Gastrocnemius medialis (tissue), 4 donors: Measurements from ENCODE around the gene RASGRP1. TPM values are rescaled to one million over a fixed set of nuclear protein-coding genes. Genes with fewer than 3 reads are reported as not detected.

Experiments used
- ATAC-seq, 2 donors: fragments of 150-250 bp; one replicate each; pipeline ENCODE4 v1.9.1; 2016
- DNase-seq, 2 donors: peaks; one replicate each; pipeline ENCODE4 v3.0.0-alpha.2; 2019
- H3K27ac ChIP-seq, 4 donors: fragments of 200-600 bp; sonication (generic); 1 replicate in 1 of 4; 2 replicates in 3 of 4; pipeline ENCODE4 v1.5.1; 2016 to 2018; ENCODE audit warnings: mild to moderate bottlenecking in 2 of 4, moderate library complexity in 1 of 4
- H3K27me3 ChIP-seq, 3 donors: fragments of 200-600 bp; sonication (generic) in 2 of 3; 1 replicate in 1 of 3; 2 replicates in 2 of 3; pipeline versions ENCODE4 v1.5.1 to v1.6.0; 2016 to 2019; ENCODE audit warnings: mild to moderate bottlenecking in 1 of 3, moderate library complexity in 1 of 3
- H3K36me3 ChIP-seq, 2 donors: fragments of 200-600 bp; sonication (generic) in 1 of 2; one replicate each; pipeline ENCODE4 v1.5.1; 2017 to 2018
- H3K4me1 ChIP-seq, 2 donors: fragments of 200-600 bp; sonication (generic) in 1 of 2; one replicate each; pipeline ENCODE4 v1.5.1; 2016 to 2017; ENCODE audit warnings: mild to moderate bottlenecking in 2 of 2
- H3K4me3 ChIP-seq, 4 donors: fragments of 200-600 bp; sonication (generic) in 3 of 4; 1 replicate in 1 of 4; 2 replicates in 3 of 4; pipeline ENCODE4 v1.5.1; 2016 to 2019; ENCODE audit warnings: mild to moderate bottlenecking in 2 of 4
- H3K9me3 ChIP-seq, 3 donors: fragments of 200-600 bp; sonication (generic) in 2 of 3; 1 replicate in 1 of 3; 2 replicates in 2 of 3; pipeline ENCODE4 v1.5.1; 2016 to 2019
- CTCF ChIP-seq, 5 experiments: fragments of 450-650 bp in 3 of 5; fragments of 200-600 bp in 2 of 5; sonication (generic) in 2 of 5; IDR thresholded peaks in 4 of 5; conservative IDR thresholded peaks in 1 of 5; 1 replicate in 4 of 5; 2 replicates in 1 of 5; pipeline ENCODE4 v1.5.1; 2016 to 2019; ENCODE audit warnings: antibody characterized with exemption in 5 of 5, mild to moderate bottlenecking in 3 of 5, moderate library complexity in 3 of 5
- POLR2A ChIP-seq, 2 donors: fragments of 450-650 bp; IDR thresholded peaks; one replicate each; pipeline ENCODE4 v1.6.1; 2017; ENCODE audit warnings: antibody characterized with exemption in 2 of 2, mild to moderate bottlenecking in 2 of 2, moderate library complexity in 2 of 2
- in situ Hi-C, 4 donors: fragments of 200-750 bp; cut with MboI; loops; one replicate each; pipeline versions ENCODE4 v1.15.0 to v1.8.0; 2017; ENCODE audit warnings: low sequenced_read_pairs in 4 of 4
- intact Hi-C: fragments of 100-400 bp; cut with DNase I; formaldehyde crosslinking; loops from one replicate; pipeline ENCODE4 v1.15.1; 2023; ENCODE audit warnings: low total_unique reads
- total RNA-seq, 4 donors: library from RNA; depleted of rRNA; stranded (reverse); fragments of >200 nt; gene quantifications; one replicate each; pipeline versions ENCODE4 v1.1.0 to v1.2.3, GENCODE V29; 2016

The RASGRP1 gene
- total RNA-seq, 4 donors from 2014 or later, result 0.44 to 0.85 TPM; not detected in 2

- intact Hi-C loops (no loop called here), in situ Hi-C loops (no loop called here)
- Histone ChIP-seq H3K4me3 (no peak overlapping the region), H3K36me3 (no peaks in the 10 kb centered on the region), H3K9me3 (no peaks in the 10 kb centered on the region), H3K4me1 (peaks cover 0 to 2% of the 10 kb centered on the region in 2 donors), H3K27ac (no peak overlapping the region), H3K27me3 (peaks cover 0 to 13% (median 6%) of the 10 kb centered on the region in 3 donors)
- TF ChIP-seq POLR2A (IDR thresholded peaks at IDR 0.05), result no peak
- TF ChIP-seq CTCF (IDR thresholded peaks at IDR 0.05 in 4 of 5, conservative IDR thresholded peaks at IDR 0.05 in 1 of 5), result no peak
- DNase-seq, result no peak
- ATAC-seq, result no peak
Measured at GRCh38 chr15:38559131-38559530, 5.5 kb downstream of the RASGRP1 start.

- Histone ChIP-seq H3K27ac (no peak overlapping the region), H3K4me1 (no peaks in the 10 kb centered on the region), H3K9me3 (no peaks in the 10 kb centered on the region), H3K27me3 (peaks cover 0 to 10% (median 4%) of the 10 kb centered on the region in 3 donors), H3K4me3 (no peak overlapping the region), H3K36me3 (no peaks in the 10 kb centered on the region)
- no peak for ATAC-seq
- DNase-seq, result no peak
- intact Hi-C loops, result no loop called here
- no peak for TF ChIP-seq POLR2A (IDR thresholded peaks at IDR 0.05)
- no peak for TF ChIP-seq CTCF (IDR thresholded peaks at IDR 0.05 in 4 of 5, conservative IDR thresholded peaks at IDR 0.05 in 1 of 5)
- in situ Hi-C loops, result no loop called here
Measured at GRCh38 chr15:38558372-38559059, 6.1 kb downstream of the RASGRP1 start.

- ATAC-seq (no peak), DNase-seq (no peak)
- Histone ChIP-seq H3K36me3 (no peaks in the 10 kb centered on the region), H3K4me1 (no peaks in the 10 kb centered on the region), H3K9me3 (no peaks in the 10 kb centered on the region), H3K27me3 (peaks cover 0 to 10% (median 4%) of the 10 kb centered on the region in 3 donors), H3K4me3 (no peak overlapping the region), H3K27ac (no peak overlapping the region)
- TF ChIP-seq POLR2A (IDR thresholded peaks at IDR 0.05) (no peak), CTCF (IDR thresholded peaks at IDR 0.05 in 4 of 5, conservative IDR thresholded peaks at IDR 0.05 in 1 of 5) (no peak)
- intact Hi-C loops (no loop called here), in situ Hi-C loops (no loop called here)
Measured at GRCh38 chr15:38557921-38558320, 6.7 kb downstream of the RASGRP1 start.

GRCh38 chr15:38555686-38556334 lies 8.8 kb downstream of the RASGRP1 start:
- no peak for TF ChIP-seq POLR2A (IDR thresholded peaks at IDR 0.05)
- TF ChIP-seq CTCF (IDR thresholded peaks at IDR 0.05 in 4 of 5, conservative IDR thresholded peaks at IDR 0.05 in 1 of 5), result no peak
- in situ Hi-C loops, result no loop called here
- Histone ChIP-seq H3K9me3 (no peaks in the 10 kb centered on the region), H3K27me3 (peaks cover 0 to 10% (median 4%) of the 10 kb centered on the region in 3 donors), H3K27ac (no peak overlapping the region), H3K4me1 (no peaks in the 10 kb centered on the region), H3K36me3 (no peaks in the 10 kb centered on the region), H3K4me3 (no peak overlapping the region)
- no peak for ATAC-seq
- DNase-seq, result no peak
- intact Hi-C loops, result no loop called here
